Heart left ventricle (tissue), 13 donors: Measurements from ENCODE around the gene COL23A1.

Experiments used
- POLR2A ChIP-seq, 2 donors: fragments of 450-650 bp; IDR thresholded peaks; one replicate each; pipeline ENCODE4 v1.6.1; 2017; ENCODE audit warnings: antibody characterized with exemption in 2 of 2, mild to moderate bottlenecking in 2 of 2, moderate library complexity in 2 of 2
- TF ChIP-seq, protein P1 (sequence below), 12 donors: fragments of 200-600 bp; sonication (generic) in 4 of 12; IDR thresholded peaks; one replicate each; pipeline versions ENCODE4 v1.5.0 to v1.8.0; 2018 to 2022; ENCODE audit warnings: antibody characterized with exemption in 12 of 12, mild to moderate bottlenecking in 5 of 12
- donor health status: ischemic (EF 13 %, LVEDD 7.1; RV severe dilation, severe dysfunction).
- donor health status: DM: no; HTN: yes; CAD: no.
- donor health status: DM: no; HTN: no; CAD: no.
- donor health status: ischemic (EF 25% LVEDD 6.9; RV normal size, moderate dysfunction).
- donor health status: ischemic (EF 25% LVEDD 5.7; RV mildly dilated, moderate dysfunction).
- donor health status: ischemic (EF 35%, LVEDD 5.7; RV mildly dilated, moderate dysfunction).
- donor health status: nonischemic (EF 11% LVEDD 7.7; RV severe dilation, severe dysfunction).
- donor health status: DM: yes; HTN: yes; CAD: no.
- donor health status: PGD.
- donor health status: ischemic (EF 29% LVEDD 5.4; RV normal size, mild dysfunction).
- donor health status: nonischemic (EF 23%, LVEDD 6.1; RV moderate dilation, normal function).

DNA sequence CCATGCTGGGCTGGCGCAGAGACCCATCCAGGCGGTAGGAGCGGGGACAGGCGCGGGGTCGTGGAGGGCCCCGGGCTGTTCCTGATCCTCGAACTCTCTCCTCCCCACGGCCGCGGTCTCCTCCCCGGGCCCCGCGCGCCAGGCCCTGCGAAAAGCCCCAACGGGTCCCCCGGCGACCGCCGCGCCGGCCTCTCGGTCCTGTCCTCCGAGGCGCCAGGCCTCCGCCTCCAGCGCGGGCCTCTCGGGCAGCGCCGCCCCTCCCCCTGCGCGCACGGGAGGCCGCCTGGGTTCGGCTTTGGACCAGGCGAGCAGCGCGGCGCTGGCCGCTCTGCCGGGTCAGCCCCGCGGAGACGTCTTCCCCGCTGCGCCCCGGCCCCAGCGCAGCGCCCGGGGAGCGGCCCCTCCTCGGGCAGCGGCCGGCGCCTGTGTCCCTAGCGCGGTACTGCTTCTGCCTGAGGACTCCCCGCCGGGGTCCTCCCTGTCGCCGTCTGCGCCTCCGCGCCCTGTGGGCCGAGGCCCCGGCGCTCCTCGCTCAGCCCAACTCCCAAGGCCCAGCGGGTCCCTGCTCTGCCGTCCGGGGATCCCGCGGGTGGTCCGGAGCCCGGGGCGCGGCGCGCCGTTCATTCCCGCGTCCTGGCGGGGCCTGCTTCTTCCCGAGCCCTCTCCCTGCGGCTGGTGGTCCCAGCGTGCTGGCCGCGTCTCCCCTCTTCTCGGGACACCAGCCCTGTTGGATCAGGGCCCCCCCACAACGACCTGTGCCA lies 13.4 kb downstream of the COL23A1 start:
- no peak for TF ChIP-seq POLR2A (IDR thresholded peaks at IDR 0.05)
- TF ChIP-seq, protein P1, sequence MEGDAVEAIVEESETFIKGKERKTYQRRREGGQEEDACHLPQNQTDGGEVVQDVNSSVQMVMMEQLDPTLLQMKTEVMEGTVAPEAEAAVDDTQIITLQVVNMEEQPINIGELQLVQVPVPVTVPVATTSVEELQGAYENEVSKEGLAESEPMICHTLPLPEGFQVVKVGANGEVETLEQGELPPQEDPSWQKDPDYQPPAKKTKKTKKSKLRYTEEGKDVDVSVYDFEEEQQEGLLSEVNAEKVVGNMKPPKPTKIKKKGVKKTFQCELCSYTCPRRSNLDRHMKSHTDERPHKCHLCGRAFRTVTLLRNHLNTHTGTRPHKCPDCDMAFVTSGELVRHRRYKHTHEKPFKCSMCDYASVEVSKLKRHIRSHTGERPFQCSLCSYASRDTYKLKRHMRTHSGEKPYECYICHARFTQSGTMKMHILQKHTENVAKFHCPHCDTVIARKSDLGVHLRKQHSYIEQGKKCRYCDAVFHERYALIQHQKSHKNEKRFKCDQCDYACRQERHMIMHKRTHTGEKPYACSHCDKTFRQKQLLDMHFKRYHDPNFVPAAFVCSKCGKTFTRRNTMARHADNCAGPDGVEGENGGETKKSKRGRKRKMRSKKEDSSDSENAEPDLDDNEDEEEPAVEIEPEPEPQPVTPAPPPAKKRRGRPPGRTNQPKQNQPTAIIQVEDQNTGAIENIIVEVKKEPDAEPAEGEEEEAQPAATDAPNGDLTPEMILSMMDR (IDR thresholded peaks at IDR 0.05): no peak
